Kidney tubule cell (primary cell): ENCODE data around the gene MAGEB2.
"Not testable (repeated sequence)": the region's sequence is repeated elsewhere in the genome, so short reads cannot be mapped to it uniquely, and the experiment has no call there.

ENCODE experiments used
- DNase-seq: peaks from one replicate; pipeline ENCODE4 v3.0.0-alpha.2; 2018; ENCODE audit warnings: low spot score

MAGEB2 gene, protein sequence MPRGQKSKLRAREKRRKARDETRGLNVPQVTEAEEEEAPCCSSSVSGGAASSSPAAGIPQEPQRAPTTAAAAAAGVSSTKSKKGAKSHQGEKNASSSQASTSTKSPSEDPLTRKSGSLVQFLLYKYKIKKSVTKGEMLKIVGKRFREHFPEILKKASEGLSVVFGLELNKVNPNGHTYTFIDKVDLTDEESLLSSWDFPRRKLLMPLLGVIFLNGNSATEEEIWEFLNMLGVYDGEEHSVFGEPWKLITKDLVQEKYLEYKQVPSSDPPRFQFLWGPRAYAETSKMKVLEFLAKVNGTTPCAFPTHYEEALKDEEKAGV

GRCh38 chrX:30215357-30215843 lies at the start of gene MAGEB2:
Gene MAGEB2 (plus strand): TSS chrX:30215563. CDS start chrX:30218581, 3,018 bp downstream.
- no peak for DNase-seq

DNA sequence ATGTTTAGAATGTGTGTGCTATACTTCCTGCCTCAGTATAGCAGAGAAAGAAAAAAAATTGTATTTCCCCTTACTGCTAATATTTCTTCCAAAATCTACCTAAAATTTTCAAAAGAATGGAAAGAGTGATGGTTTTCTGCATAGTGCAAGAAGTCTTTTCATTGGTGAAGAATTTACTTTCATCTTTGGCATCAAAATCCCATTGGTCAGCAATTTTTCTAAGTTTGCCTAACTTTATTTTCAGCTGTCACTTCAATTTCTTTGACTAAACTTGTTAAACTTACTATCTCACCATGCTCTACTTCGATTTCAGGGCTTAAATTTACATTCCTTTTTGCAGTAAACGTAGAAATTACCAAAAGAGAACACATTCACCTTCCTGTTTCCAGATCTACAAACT lies 44.5 kb upstream of the MAGEB2 start:
- DNase-seq = no peak

DNA sequence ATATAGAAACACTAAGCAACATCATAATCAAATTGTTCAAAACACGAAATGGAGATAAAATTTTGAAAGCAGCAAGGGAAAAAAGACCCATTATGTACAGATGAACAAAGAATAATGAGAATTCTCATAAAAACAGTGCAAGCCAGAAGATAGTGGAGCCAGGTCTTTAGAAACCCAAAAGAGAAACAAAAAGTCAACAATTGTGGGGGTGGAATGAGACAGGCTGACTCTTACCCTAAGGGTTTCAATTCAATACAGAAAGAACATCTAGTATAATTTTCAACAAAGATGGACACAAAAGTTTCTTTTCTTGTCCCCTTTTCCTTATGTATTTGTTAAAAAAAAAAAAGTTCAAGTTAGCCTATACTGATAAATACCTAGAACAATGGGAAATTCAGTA lies 34.0 kb upstream of the MAGEB2 start:
- DNase-seq = no peak

- DNase-seq = no peak
Measured at GRCh38 chrX:30183554-30183953, 31.8 kb upstream of the MAGEB2 start.

DNA sequence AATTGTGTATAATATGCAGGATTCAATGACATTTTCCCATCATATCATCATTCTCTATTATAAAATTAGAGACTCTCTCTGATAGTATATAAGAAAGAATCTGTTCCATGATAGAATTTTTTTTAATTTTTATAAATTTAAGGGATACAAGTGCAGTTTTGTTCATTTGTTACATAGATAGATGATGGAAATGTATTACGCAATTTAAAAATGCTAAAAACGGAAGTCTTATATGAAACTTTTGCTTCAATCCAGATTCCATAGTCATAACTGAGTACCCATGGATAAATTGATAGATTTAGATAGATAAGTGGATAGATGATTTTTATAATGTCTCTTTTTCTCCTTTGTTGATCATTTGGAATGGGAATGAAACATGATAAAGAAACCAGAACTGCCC lies 24.9 kb upstream of the MAGEB2 start:
- DNase-seq = no peak

- DNase-seq = not testable (repeated sequence)
Measured at GRCh38 chrX:30193910-30194309, 21.5 kb upstream of the MAGEB2 start.

GRCh38 chrX:30196322-30196721 lies 19.0 kb upstream of the MAGEB2 start:
- peak; percentile 10 for DNase-seq

- DNase-seq = no peak
Measured at GRCh38 chrX:30212172-30212571, 3.2 kb upstream of the MAGEB2 start.

DNA sequence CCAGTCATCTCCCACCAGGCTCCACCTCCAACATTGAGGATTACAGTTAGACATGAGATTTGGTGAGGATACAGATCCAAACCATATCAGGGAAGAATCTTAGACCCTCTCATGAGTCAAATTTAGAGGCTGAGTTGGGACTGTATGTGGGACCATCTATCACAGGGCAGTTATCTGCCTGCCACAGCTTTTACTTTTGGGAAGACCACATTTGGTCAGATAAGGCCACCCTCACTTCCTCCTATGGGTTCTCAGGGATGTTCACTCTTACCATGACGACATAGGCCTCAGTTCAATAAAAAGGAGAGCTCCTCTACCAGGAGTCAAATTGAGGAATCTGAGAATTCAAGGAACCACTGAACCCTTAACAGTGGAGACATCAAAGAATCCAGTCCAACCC lies 2.1 kb downstream of the MAGEB2 start:
- DNase-seq = no peak

- DNase-seq = no peak
Measured at GRCh38 chrX:30219372-30219771, 4.0 kb downstream of the MAGEB2 start.

DNA sequence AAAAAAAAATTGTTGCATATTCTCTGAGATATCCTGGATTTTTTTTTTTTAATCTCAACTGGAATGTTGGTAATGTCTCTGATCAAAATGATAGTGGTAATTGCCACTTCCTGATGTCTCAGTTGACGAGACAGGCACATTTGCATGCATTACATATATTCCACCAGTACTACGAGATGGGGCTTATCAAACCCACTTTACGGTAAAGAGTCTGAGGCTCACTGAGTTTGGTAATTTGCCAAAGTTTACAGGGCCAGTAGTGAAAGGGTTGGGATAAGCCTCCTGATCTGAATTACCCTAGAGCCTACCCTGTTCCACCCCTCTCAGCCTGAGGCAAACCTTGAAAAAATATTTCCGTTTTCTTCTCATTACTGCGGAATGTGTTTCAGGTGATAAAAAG lies 5.3 kb downstream of the MAGEB2 start:
- no peak for DNase-seq

DNA sequence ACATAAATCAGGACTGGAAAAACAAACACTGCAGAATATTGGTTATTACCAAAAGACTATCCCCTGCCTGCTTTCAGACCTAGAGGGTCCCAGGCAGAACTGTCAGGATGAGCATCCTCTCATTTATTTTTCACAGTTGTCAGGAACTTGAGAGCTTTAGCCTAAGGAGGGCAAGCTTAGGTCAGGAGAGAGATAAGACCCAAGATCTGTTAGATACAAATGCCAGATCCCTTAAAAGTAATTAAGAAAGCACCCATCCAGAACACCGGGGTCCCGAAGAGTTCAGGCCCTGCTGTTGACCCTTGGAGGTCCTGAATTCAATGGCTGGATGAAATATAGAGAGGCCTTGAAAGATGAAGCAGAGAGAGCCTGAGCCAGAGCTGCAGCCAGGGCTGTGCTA lies 9.2 kb downstream of the MAGEB2 start:
- no peak for DNase-seq

DNA sequence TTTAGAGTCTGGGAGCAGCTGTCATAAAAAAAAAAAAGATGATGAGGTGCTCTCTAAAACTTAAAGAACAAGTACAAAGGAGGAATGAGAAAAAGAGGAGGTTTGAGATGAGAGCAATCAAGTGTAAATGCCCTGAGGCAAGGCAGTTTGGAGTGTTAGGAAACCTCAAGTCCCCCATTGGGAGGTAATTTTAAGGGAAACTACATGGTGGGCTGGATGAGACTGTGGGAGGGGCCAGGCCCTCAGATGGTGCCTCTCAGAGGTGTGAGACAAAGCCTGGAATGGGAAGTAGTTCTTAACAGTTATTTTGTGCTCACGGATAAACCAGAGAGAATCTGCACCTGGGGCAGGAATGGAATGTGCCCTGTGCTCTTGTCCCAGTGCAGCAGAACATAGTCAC lies 13.2 kb downstream of the MAGEB2 start:
- no peak for DNase-seq

- DNase-seq = no peak
Measured at GRCh38 chrX:30230395-30230794, 15.0 kb downstream of the MAGEB2 start, which contains the start of gene MAGEB3. Gene MAGEB3 (plus strand): TSS chrX:30230657. CDS start chrX:30235925, 5,268 bp downstream.

DNA sequence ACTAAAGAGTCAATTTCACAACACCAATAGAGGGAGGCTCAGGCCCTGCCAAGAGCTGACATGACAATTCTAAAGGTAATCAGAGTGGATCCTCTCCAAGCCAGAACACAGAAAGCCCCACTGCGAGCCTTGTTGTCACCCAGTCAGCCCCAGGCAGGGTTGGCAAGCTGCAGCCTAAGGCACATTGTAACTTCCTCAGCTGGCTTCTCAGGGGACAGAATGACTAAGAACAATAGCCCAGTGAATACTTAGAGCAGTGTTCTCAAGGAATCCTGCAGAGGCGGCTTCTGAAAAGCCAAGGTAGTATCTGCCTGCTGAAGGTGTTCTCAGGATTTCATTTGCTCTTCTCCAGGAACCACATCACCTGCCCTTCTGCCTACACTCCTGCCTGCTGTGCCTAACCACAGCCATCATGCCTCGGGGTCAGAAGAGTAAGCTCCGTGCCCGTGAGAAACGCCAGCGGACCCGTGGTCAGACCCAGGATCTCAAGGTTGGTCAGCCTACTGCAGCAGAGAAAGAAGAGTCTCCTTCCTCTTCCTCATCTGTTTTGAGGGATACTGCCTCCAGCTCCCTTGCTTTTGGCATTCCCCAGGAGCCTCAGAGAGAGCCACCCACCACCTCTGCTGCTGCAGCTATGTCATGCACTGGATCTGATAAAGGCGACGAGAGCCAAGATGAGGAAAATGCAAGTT lies 26.5 kb downstream of the MAGEB2 start, which contains the start of gene MAGEB4:
TSS of gene MAGEB4 (plus strand) at position 277 of the 692 bp plus-strand sequence. CDS start at position 413, 136 bp downstream.
- DNase-seq = no peak

DNA sequence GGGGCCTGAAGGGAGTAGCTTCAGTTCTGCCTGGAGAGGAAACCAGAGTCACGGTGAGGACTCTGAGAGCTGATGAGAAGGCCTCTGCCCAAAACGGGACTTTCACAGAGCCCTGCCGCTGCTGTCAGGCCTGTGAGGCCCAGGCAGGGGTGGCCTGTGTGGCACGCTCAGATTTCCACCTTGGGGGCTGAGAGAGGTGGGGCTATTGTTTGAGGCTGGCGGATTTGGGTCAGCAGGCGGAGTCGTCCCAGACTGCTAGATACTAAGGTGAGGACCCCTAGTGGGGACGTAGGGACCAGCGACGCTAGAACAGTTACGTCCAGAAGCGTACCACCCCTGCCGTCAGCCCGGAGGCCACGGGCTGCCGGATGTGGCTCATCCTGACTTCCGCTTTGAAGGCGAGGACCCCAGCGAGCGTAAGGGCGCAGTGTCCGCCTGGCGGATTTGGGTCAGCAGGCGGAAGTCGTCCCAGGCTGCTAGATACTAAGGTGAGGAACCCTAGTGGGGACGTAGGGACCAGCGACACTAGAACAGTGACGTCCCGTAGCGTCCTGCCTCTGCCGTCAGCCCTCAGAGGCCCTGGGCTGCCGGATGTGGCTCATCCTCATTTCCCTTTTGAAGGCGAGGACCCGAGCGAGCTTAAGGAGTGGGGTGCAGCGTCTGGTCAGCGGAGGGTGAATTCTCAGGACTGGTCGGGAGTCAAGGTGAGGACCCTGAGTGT lies 31.6 kb downstream of the MAGEB2 start, which contains the start of gene MAGEB1:
TSS of gene MAGEB1 (plus strand) at position 378 of the 721 bp plus-strand sequence. CDS start 3,348 bp downstream, outside the sequence.
- no peak for DNase-seq

GRCh38 chrX:30248854-30249253 lies 33.5 kb downstream of the MAGEB2 start:
- DNase-seq = no peak

- DNase-seq = no peak
Measured at GRCh38 chrX:30253257-30253656, 37.9 kb downstream of the MAGEB2 start.

GRCh38 chrX:30259927-30260326 lies 44.6 kb downstream of the MAGEB2 start:
- DNase-seq = no peak

- no peak for DNase-seq
Measured at GRCh38 chrX:30261012-30261411, 45.6 kb downstream of the MAGEB2 start.

GRCh38 chrX:30262763-30263162 lies 47.4 kb downstream of the MAGEB2 start:
- DNase-seq = no peak
